ENCODE results near the gene LZTR1.
"Not testable (repeated sequence)": the region's sequence is repeated elsewhere in the genome, so short reads cannot be mapped to it uniquely, and the experiment has no call there.

LZTR1 gene

GRCh38 chr22:20996598-20997535 lies 14.8 kb downstream of the LZTR1 start:
- no peak for DNase-seq

- no peak for DNase-seq
Measured at GRCh38 chr22:20997536-20998257, 15.6 kb downstream of the LZTR1 start.

- DNase-seq = peak in 1 of 3 experiments; percentile 6
Measured at GRCh38 chr22:20998411-20999336, 16.6 kb downstream of the LZTR1 start.

GRCh38 chr22:20999350-21000206 lies 17.5 kb downstream of the LZTR1 start:
- no peak for DNase-seq

GRCh38 chr22:21000207-21000986 lies 18.3 kb downstream of the LZTR1 start:
- peak in 2 of 3 experiments; percentile 32 to 52 for DNase-seq

- peak in 1 of 3 experiments; percentile 52 for DNase-seq
Measured at GRCh38 chr22:21000987-21001600, 19.0 kb downstream of the LZTR1 start.

- peak; percentile 90 to 96 (median 92) for DNase-seq
Measured at GRCh38 chr22:21001601-21002325, 19.7 kb downstream of the LZTR1 start, which contains the start of gene THAP7. Gene THAP7, minus strand, starts transcription at chr22:21002118. Its CDS starts 207 bp downstream, at chr22:21001911.

GRCh38 chr22:21003782-21004181 lies 21.7 kb downstream of the LZTR1 start:
- DNase-seq = peak in 1 of 3 experiments; percentile 5

GRCh38 chr22:21009208-21009607 lies 27.1 kb downstream of the LZTR1 start:
- DNase-seq = not testable (repeated sequence)

GRCh38 chr22:21009638-21010425 lies 27.7 kb downstream of the LZTR1 start:
- DNase-seq = no peak

- DNase-seq = no peak
Measured at GRCh38 chr22:21010426-21011113, 28.5 kb downstream of the LZTR1 start.

GRCh38 chr22:21012446-21013407 lies 30.6 kb downstream of the LZTR1 start:
- no peak for DNase-seq

- DNase-seq = peak in 1 of 3 experiments; percentile 49
Measured at GRCh38 chr22:21013657-21014201, 31.6 kb downstream of the LZTR1 start.

- DNase-seq = peak; percentile 93 to 96 (median 95)
Measured at GRCh38 chr22:21014202-21014725, 32.2 kb downstream of the LZTR1 start.

GRCh38 chr22:21014726-21015465 lies 32.8 kb downstream of the LZTR1 start, which contains the start of gene P2RX6:
Gene P2RX6, plus strand, starts transcription at chr22:21015165. Its CDS starts 10 bp downstream, at chr22:21015175.
- peak in 2 of 3 experiments; percentile 76 to 81 for DNase-seq
